HL-60/S4 treated with phorbol 12-myristate 13-acetate at 8.2 ng/mL for 4 days and 3 days (cell line): ENCODE measurements around the gene SMIM14.
"Not testable (repeated sequence)": the region's sequence is repeated elsewhere in the genome, so short reads cannot be mapped to it uniquely, and the experiment has no call there.

Experiments used
- in situ Hi-C: fragments of 300-500 bp; cut with MboI; formaldehyde crosslinking; loops from 2 replicates; pipeline ENCODE4 v1.15.0; 2022; ENCODE audit warnings: low sequenced_read_pairs

SMIM14 gene

GRCh38 chr4:39608451-39608850 lies 30.2 kb downstream of the SMIM14 start:
- in situ Hi-C loops: no loop called here

GRCh38 chr4:39606747-39607146 lies 31.9 kb downstream of the SMIM14 start:
- in situ Hi-C loops: no loop called here

GRCh38 chr4:39597695-39598381 lies 40.8 kb downstream of the SMIM14 start:
- in situ Hi-C loops: no loop called here

GRCh38 chr4:39596971-39597370 lies 41.7 kb downstream of the SMIM14 start:
- in situ Hi-C loops: no loop called here

- in situ Hi-C loops: no loop called here
Measured at GRCh38 chr4:39591290-39591689, 47.4 kb downstream of the SMIM14 start.

GRCh38 chr4:39587881-39588280 lies 50.8 kb downstream of the SMIM14 start:
- in situ Hi-C loops: no loop called here

GRCh38 chr4:39574946-39575345 lies 63.7 kb downstream of the SMIM14 start:
- in situ Hi-C loops: no loop called here

GRCh38 chr4:39571504-39571903 lies 67.2 kb downstream of the SMIM14 start:
- in situ Hi-C loops: no loop called here

GRCh38 chr4:39571054-39571453 lies 67.6 kb downstream of the SMIM14 start:
- in situ Hi-C loops: no loop called here

- in situ Hi-C loops: no loop called here
Measured at GRCh38 chr4:39569209-39569608, 69.5 kb downstream of the SMIM14 start.

- in situ Hi-C loops: no loop called here
Measured at GRCh38 chr4:39568805-39569204, 69.9 kb downstream of the SMIM14 start.

GRCh38 chr4:39565878-39566600 lies 72.6 kb downstream of the SMIM14 start:
- in situ Hi-C loops: no loop called here

GRCh38 chr4:39563346-39563847 lies 75.3 kb downstream of the SMIM14 start:
- in situ Hi-C loops: no loop called here

GRCh38 chr4:39562792-39563191 lies 75.9 kb downstream of the SMIM14 start:
- in situ Hi-C loops: no loop called here

GRCh38 chr4:39559626-39560025 lies 79.0 kb downstream of the SMIM14 start:
- in situ Hi-C loops: no loop called here

- in situ Hi-C loops: no loop called here
Measured at GRCh38 chr4:39555472-39555871, 83.2 kb downstream of the SMIM14 start.

GRCh38 chr4:39548425-39549067 lies 90.1 kb downstream of the SMIM14 start:
- in situ Hi-C loops: no loop called here

- in situ Hi-C loops: no loop called here
Measured at GRCh38 chr4:39544580-39545315, 93.9 kb downstream of the SMIM14 start.

GRCh38 chr4:39544080-39544479 lies 94.6 kb downstream of the SMIM14 start:
- in situ Hi-C loops: not testable (repeated sequence)

- in situ Hi-C loops: no loop called here
Measured at GRCh38 chr4:39543034-39543433, 95.6 kb downstream of the SMIM14 start.

- in situ Hi-C loops: no loop called here
Measured at GRCh38 chr4:39542611-39543012, 96.1 kb downstream of the SMIM14 start.
